HepG2 (cell line): ENCODE measurements around the gene UBXN2A. TPM values are rescaled to one million over a fixed set of nuclear protein-coding genes. Genes with fewer than 3 reads are reported as not detected.

Source experiments
- EED ChIP-seq: sonication (generic); formaldehyde crosslinking; IDR thresholded peaks from 2 replicates; pipeline ENCODE4 v1.5.0; 2020; ENCODE audit warnings: mild to moderate bottlenecking, missing genetic modification reagents
- HES4 ChIP-seq: sonication (generic); formaldehyde crosslinking; IDR thresholded peaks from 2 replicates; pipeline ENCODE4 v1.9.0; 2021; ENCODE audit warnings: mild to moderate bottlenecking, missing genetic modification reagents, borderline replicate concordance
- MAZ ChIP-seq, 2 experiments: sonication (generic) in 1 of 2; formaldehyde crosslinking in 1 of 2; IDR thresholded peaks; 2 replicates each; pipeline versions ENCODE4 v1.5.0 to v1.6.1; 2012 to 2020; ENCODE audit warnings: low read depth in 2 of 2, mild to moderate bottlenecking in 2 of 2, borderline replicate concordance in 1 of 2, improper control_type of control experiment in 1 of 2, low read length in 1 of 2, missing genetic modification reagents in 1 of 2, moderate library complexity in 1 of 2
- MED8 ChIP-seq: sonication (generic); formaldehyde crosslinking; IDR thresholded peaks from 2 replicates; pipeline ENCODE4 v1.8.1; 2023; ENCODE audit warnings: mild to moderate bottlenecking, missing genetic modification reagents; ENCODE audit not compliant: insufficient replicate concordance
- NFATC3 ChIP-seq: sonication (generic); formaldehyde crosslinking; IDR thresholded peaks from 2 replicates; pipeline ENCODE4 v1.5.1; 2020; ENCODE audit warnings: mild to moderate bottlenecking, missing genetic modification reagents
- NRL ChIP-seq: sonication (generic); formaldehyde crosslinking; IDR thresholded peaks from 2 replicates; pipeline ENCODE4 v1.5.0; 2020; ENCODE audit warnings: missing genetic modification reagents, mild to moderate bottlenecking, moderate library complexity, borderline replicate concordance
- PHF5A ChIP-seq: IDR thresholded peaks from one replicate; pipeline ENCODE4 v1.6.1; 2018; ENCODE audit warnings: low read depth, missing genetic modification reagents; ENCODE audit not compliant: unreplicated experiment
- PITX1 ChIP-seq: sonication (generic); formaldehyde crosslinking; IDR thresholded peaks from 2 replicates; pipeline ENCODE4 v1.5.1; 2020; ENCODE audit warnings: mild to moderate bottlenecking, missing genetic modification reagents
- YY1 ChIP-seq: IDR thresholded peaks from 2 replicates; pipeline ENCODE4 v1.6.1; 2011; ENCODE audit warnings: low read length, low read depth, moderate library complexity, mild to moderate bottlenecking; ENCODE audit not compliant: insufficient read depth, insufficient replicate concordance
- ZMYM2 ChIP-seq: sonication (generic); formaldehyde crosslinking; IDR thresholded peaks from 2 replicates; pipeline ENCODE4 v1.8.0; 2022; ENCODE audit warnings: mild to moderate bottlenecking, missing genetic modification reagents
- ZNF235 ChIP-seq: sonication (generic); formaldehyde crosslinking; IDR thresholded peaks from 2 replicates; pipeline ENCODE4 v1.8.1; 2023; ENCODE audit warnings: mild to moderate bottlenecking, missing genetic modification reagents, borderline replicate concordance
- ZNF256 ChIP-seq: sonication (generic); formaldehyde crosslinking; conservative IDR thresholded peaks from 2 replicates; pipeline ENCODE4 v1.4.0; 2020; ENCODE audit warnings: missing genetic modification reagents
- ZNF331 ChIP-seq: sonication (generic); formaldehyde crosslinking; IDR thresholded peaks from 2 replicates; pipeline ENCODE4 v1.4.0; 2020; ENCODE audit warnings: missing genetic modification reagents
- ZNF333 ChIP-seq: sonication (generic); formaldehyde crosslinking; IDR thresholded peaks from 2 replicates; pipeline ENCODE4 v1.4.0; 2020; ENCODE audit warnings: mild to moderate bottlenecking, missing genetic modification reagents, borderline replicate concordance
- ZNF431 ChIP-seq: sonication (generic); formaldehyde crosslinking; IDR thresholded peaks from 2 replicates; pipeline ENCODE4 v1.9.0; 2022; ENCODE audit warnings: missing genetic modification reagents, low read depth, mild to moderate bottlenecking, borderline replicate concordance
- ZNF484 ChIP-seq: sonication (generic); formaldehyde crosslinking; IDR thresholded peaks from 2 replicates; pipeline ENCODE4 v1.5.1; 2020; ENCODE audit warnings: mild to moderate bottlenecking, low read depth, missing genetic modification reagents, borderline replicate concordance
- ZNF547 ChIP-seq: sonication (generic); formaldehyde crosslinking; IDR thresholded peaks from 2 replicates; pipeline ENCODE4 v1.5.1; 2020; ENCODE audit warnings: mild to moderate bottlenecking, missing genetic modification reagents
- ZNF563 ChIP-seq: sonication (generic); formaldehyde crosslinking; IDR thresholded peaks from 2 replicates; pipeline ENCODE4 v1.8.0; 2022; ENCODE audit warnings: mild to moderate bottlenecking, moderate library complexity, missing genetic modification reagents
- ZNF564 ChIP-seq: sonication (generic); formaldehyde crosslinking; IDR thresholded peaks from 2 replicates; pipeline ENCODE4 v1.8.1; 2023; ENCODE audit warnings: mild to moderate bottlenecking, missing genetic modification reagents
- ZNF615 ChIP-seq: sonication (generic); formaldehyde crosslinking; IDR thresholded peaks from 2 replicates; pipeline ENCODE4 v1.5.0; 2020; ENCODE audit warnings: mild to moderate bottlenecking, missing genetic modification reagents, borderline replicate concordance
- ZSCAN21 ChIP-seq: sonication (generic); formaldehyde crosslinking; IDR thresholded peaks from 2 replicates; pipeline ENCODE4 v1.8.0; 2022; ENCODE audit warnings: mild to moderate bottlenecking, missing genetic modification reagents, moderate library complexity, borderline replicate concordance
- polyA plus RNA-seq, 8 experiments: library from polyadenylated mRNA; depleted of rRNA in 3 of 8; stranded (reverse) in 7 of 8; unstranded in 1 of 8; fragments of >200 nt; fragmentation: Illumina TruSeq in 4 of 8; extraction: Trizol in 4 of 8; gene quantifications; 2 replicates each; pipeline versions ENCODE4 v1.2.1 to v1.2.3, GENCODE V29; 2011 to 2016; ENCODE audit warnings: low read depth in 4 of 8, missing spikeins in 1 of 8, mixed read lengths in 1 of 8; ENCODE audit not compliant: insufficient read depth in 1 of 8
- total RNA-seq, 5 experiments: library from RNA; depleted of rRNA; stranded (reverse); fragments of >200 nt; fragmentation: Illumina TruSeq; extraction: Trizol; gene quantifications; 2 replicates each; pipeline ENCODE4 v1.2.3, GENCODE V29; 2016; ENCODE audit warnings: low read depth in 1 of 5
- TF ChIP-seq, protein P1 (sequence below): sonication (generic); formaldehyde crosslinking; IDR thresholded peaks from 2 replicates; pipeline ENCODE4 v1.5.0; 2020; ENCODE audit warnings: missing genetic modification reagents
- TF ChIP-seq, protein P2 (sequence below): sonication (generic); formaldehyde crosslinking; IDR thresholded peaks from 2 replicates; pipeline ENCODE4 v1.5.1; 2020; ENCODE audit warnings: mild to moderate bottlenecking, missing genetic modification reagents, borderline replicate concordance
- TF ChIP-seq, protein P3 (sequence below): sonication (generic); formaldehyde crosslinking; conservative IDR thresholded peaks from 2 replicates; pipeline ENCODE4 v1.4.0; 2020; ENCODE audit warnings: missing genetic modification reagents
- TF ChIP-seq, protein P4 (sequence below): IDR thresholded peaks from 2 replicates; pipeline ENCODE4 v1.6.1; 2016; ENCODE audit warnings: missing genetic modification reagents, missing compliant biosample characterization

UBXN2A gene
- total and polyA plus RNA-seq, 2 of the 13 experiments (the other 11 are each of a cell fraction or from before 2014, with no cell fraction given) = 8.3 to 20.9 TPM

DNA sequence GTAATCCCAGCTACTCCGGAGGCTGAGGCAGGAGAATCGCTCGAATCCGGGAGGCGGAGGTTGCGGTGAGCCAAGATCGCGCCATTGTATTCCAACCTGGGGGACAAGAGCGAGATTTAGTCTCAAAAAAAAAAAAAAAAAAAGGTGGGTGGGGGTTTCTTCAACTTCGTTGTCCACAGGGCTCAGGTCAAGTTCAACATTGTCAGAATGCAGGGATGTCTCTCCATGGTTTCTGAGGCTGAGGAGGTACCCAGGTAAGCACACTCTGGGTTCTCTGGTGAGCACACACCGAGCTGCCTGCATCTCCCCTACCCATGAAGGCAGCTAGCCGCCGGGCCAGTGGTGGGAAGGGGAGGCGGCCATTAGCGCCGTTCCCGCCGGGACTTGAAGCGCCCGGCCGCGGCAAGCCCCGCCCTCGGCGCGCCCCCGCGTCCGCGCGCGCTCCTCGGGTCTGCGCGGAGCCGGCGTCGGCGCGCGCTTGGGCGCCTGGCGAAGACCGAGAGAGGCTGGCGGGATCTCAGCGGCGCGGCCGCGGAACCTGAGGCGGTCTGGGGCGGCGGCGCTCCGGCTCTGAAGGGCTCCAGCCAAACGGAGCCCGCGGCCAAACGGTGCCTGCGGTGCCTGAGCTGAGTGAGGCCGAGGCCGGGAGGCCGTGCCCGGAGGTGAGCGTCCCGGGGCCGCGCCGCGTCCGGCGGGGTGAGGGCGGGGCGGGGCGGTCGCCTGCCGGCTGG, at the start of gene UBXN2A (continued):
- TF ChIP-seq, protein P1, sequence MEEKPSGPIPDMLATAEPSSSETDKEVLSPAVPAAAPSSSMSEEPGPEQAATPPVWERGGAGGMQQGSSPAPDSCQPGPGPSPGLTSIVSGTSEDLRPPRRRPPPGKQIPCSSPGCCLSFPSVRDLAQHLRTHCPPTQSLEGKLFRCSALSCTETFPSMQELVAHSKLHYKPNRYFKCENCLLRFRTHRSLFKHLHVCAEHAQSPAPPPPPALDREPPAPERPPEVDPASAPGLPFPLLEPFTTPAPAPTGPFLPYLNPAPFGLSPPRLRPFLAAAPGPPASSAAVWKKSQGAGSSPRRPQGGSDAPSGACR (CRISPR knock-in tag) = peak; percentile 86
- TF ChIP-seq ZNF564 (CRISPR knock-in tag) (peak; percentile 43), ZNF256 (CRISPR knock-in tag) (no peak), ZNF331 (CRISPR knock-in tag) (0 out of 2 replicates have a peak, but pooled peaks have one; percentile 10), EED (CRISPR knock-in tag) (peak; percentile 52; the same call in 1 of the 2 replicates), NFATC3 (CRISPR knock-in tag) (0 out of 2 replicates have a peak, but pooled peaks have one; percentile 12), PITX1 (CRISPR knock-in tag) (no peak), ZNF431 (CRISPR knock-in tag) (peak; percentile 92; the same call in 1 of the 2 replicates), YY1 (peak; percentile 93), MED8 (CRISPR knock-in tag) (peak; percentile 39), ZNF235 (CRISPR knock-in tag) (peak; percentile 83; the same call in 1 of the 2 replicates), ZNF484 (peak; percentile 32; the same call in 1 of the 2 replicates), NRL (CRISPR knock-in tag) (no peak), ZNF615 (CRISPR knock-in tag) (no peak), ZNF547 (CRISPR knock-in tag) (no peak), ZNF333 (CRISPR knock-in tag) (peak; percentile 86; the same call in 1 of the 2 replicates), MAZ (IDR thresholded peaks at IDR 0.05; ENCODE audit: borderline replicate concordance, low read depth, low read length) (no peak), MAZ (CRISPR knock-in tag; IDR thresholded peaks at IDR 0.05; ENCODE audit: low read depth) (peak; percentile 86), ZNF563 (peak; percentile 83), PHF5A (CRISPR knock-in tag) (peak; percentile 4), ZSCAN21 (CRISPR knock-in tag) (peak; percentile 79; the same call in 1 of the 2 replicates), ZMYM2 (CRISPR knock-in tag) (no peak; the same call in 1 of the 2 replicates), HES4 (CRISPR knock-in tag) (0 out of 2 replicates have a peak, but pooled peaks have one; percentile 34)
- TF ChIP-seq, protein P2, sequence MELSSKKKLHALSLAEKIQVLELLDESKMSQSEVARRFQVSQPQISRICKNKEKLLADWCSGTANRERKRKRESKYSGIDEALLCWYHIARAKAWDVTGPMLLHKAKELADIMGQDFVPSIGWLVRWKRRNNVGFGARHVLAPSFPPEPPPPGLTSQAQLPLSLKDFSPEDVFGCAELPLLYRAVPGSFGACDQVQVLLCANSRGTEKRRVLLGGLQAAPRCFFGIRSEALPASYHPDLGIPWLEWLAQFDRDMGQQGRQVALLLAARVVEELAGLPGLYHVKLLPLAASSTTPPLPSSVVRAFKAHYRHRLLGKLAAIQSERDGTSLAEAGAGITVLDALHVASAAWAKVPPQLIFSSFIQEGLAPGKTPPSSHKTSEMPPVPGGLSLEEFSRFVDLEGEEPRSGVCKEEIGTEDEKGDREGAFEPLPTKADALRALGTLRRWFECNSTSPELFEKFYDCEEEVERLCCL (CRISPR knock-in tag) = 0 out of 2 replicates have a peak, but pooled peaks have one; percentile 49
- TF ChIP-seq, protein P3, sequence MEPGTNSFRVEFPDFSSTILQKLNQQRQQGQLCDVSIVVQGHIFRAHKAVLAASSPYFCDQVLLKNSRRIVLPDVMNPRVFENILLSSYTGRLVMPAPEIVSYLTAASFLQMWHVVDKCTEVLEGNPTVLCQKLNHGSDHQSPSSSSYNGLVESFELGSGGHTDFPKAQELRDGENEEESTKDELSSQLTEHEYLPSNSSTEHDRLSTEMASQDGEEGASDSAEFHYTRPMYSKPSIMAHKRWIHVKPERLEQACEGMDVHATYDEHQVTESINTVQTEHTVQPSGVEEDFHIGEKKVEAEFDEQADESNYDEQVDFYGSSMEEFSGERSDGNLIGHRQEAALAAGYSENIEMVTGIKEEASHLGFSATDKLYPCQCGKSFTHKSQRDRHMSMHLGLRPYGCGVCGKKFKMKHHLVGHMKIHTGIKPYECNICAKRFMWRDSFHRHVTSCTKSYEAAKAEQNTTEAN = 0 out of 2 replicates have a peak, but pooled peaks have one; percentile 62
- TF ChIP-seq, protein P4, sequence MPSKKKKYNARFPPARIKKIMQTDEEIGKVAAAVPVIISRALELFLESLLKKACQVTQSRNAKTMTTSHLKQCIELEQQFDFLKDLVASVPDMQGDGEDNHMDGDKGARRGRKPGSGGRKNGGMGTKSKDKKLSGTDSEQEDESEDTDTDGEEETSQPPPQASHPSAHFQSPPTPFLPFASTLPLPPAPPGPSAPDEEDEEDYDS (CRISPR knock-in tag) = peak; percentile 9; the same call in 1 of the 2 replicates
